ENCODE data around the gene GRK5.

DNA sequence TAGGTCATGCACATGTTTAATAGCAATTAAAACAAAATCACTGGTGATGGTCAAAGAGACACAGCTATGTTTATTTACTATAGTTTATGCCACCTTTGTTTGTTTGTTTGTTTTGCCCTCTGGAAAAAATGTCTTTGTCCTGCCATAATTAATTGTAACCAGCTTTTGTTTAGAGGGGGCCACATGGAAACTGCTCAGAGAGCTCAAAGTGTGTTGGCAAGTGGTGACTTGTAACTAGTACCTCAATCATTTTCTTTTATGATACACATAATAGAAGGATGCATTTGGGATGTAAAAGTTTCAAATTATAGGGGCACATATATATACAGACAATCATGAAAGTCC, 40.2 kb downstream of the GRK5 start:
- TF ChIP-seq, protein P1, sequence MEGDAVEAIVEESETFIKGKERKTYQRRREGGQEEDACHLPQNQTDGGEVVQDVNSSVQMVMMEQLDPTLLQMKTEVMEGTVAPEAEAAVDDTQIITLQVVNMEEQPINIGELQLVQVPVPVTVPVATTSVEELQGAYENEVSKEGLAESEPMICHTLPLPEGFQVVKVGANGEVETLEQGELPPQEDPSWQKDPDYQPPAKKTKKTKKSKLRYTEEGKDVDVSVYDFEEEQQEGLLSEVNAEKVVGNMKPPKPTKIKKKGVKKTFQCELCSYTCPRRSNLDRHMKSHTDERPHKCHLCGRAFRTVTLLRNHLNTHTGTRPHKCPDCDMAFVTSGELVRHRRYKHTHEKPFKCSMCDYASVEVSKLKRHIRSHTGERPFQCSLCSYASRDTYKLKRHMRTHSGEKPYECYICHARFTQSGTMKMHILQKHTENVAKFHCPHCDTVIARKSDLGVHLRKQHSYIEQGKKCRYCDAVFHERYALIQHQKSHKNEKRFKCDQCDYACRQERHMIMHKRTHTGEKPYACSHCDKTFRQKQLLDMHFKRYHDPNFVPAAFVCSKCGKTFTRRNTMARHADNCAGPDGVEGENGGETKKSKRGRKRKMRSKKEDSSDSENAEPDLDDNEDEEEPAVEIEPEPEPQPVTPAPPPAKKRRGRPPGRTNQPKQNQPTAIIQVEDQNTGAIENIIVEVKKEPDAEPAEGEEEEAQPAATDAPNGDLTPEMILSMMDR (IDR thresholded peaks at IDR 0.05; ENCODE audit: insufficient read depth, low read length, poor library complexity, severe bottlenecking): no peak
- TF ChIP-seq EZH2phosphoT487 (conservative IDR thresholded peaks at IDR 0.05; ENCODE audit: low read length): no peak
